A673 (cell line): ENCODE results near the gene YBX2. TPM values are rescaled to one million over a fixed set of nuclear protein-coding genes. Genes with fewer than 3 reads are reported as not detected.

Experiments used
- BruUV-seq: library from RNA; stranded (reverse); fragments of 400-500 nt; replicated peaks from 2 replicates; lab custom pipeline; 2021; lab: Mats Ljungman, UMichigan
- CTCF ChIA-PET: fragments of 300-600 bp; sonication (Branson Sonifier 250); formaldehyde crosslinking; loops from one replicate; lab custom pipeline; 2022; ENCODE audit warnings: antibody characterized with exemption; lab: Charles Lee
- POLR2A ChIA-PET: fragments of 300-600 bp; sonication (Branson Sonifier 250); formaldehyde crosslinking; loops from one replicate; lab custom pipeline; 2022; ENCODE audit warnings: antibody characterized with exemption; ENCODE audit not compliant: low non-redundant PET; lab: Charles Lee
- DNase-seq: peaks from one replicate; pipeline ENCODE4 v3.0.0-alpha.2; 2015; ENCODE audit warnings: low spot score
- H3K27ac ChIP-seq: fragments of 200-600 bp; sonication (generic); 2 replicates; pipeline ENCODE4 v1.5.1; 2016; ENCODE audit warnings: mixed run types, low read depth, mild to moderate bottlenecking, mixed read lengths, antibody characterized with exemption, low read length; ENCODE audit not compliant: poor library complexity, severe bottlenecking
- H3K27me3 ChIP-seq: fragments of 200-600 bp; sonication (generic); replicated peaks from 2 replicates; pipeline ENCODE4 v1.6.1; 2017; ENCODE audit warnings: mixed run types, low read depth, mild to moderate bottlenecking, mixed read lengths, antibody characterized with exemption, low read length; ENCODE audit not compliant: insufficient read depth, poor library complexity
- H3K36me3 ChIP-seq: fragments of 200-600 bp; sonication (generic); 2 replicates; pipeline ENCODE4 v1.6.1; 2016; ENCODE audit warnings: mixed run types, mild to moderate bottlenecking, mixed read lengths, antibody characterized with exemption, low read length; ENCODE audit not compliant: insufficient read depth, poor library complexity, severe bottlenecking
- H3K4me1 ChIP-seq: fragments of 200-600 bp; sonication (generic); 2 replicates; pipeline ENCODE4 v1.6.1; 2017; ENCODE audit warnings: mixed run types, mild to moderate bottlenecking, mixed read lengths, antibody characterized with exemption, low read length; ENCODE audit not compliant: insufficient read depth, poor library complexity, severe bottlenecking
- H3K4me3 ChIP-seq: fragments of 200-600 bp; sonication (generic); 2 replicates; pipeline ENCODE4 v1.5.1; 2016; ENCODE audit warnings: low read depth, mixed run types, mild to moderate bottlenecking, mixed read lengths, low read length; ENCODE audit not compliant: poor library complexity, severe bottlenecking
- H3K9me3 ChIP-seq: fragments of 200-600 bp; sonication (generic); 2 replicates; pipeline ENCODE4 v1.6.1; 2016; ENCODE audit warnings: mixed run types, low read depth, mild to moderate bottlenecking, mixed read lengths, antibody characterized with exemption, low read length; ENCODE audit not compliant: poor library complexity, severe bottlenecking
- EZH2 ChIP-seq: fragments of 200-600 bp; sonication (generic); IDR thresholded peaks from 2 replicates; pipeline ENCODE4 v1.6.1; 2017; ENCODE audit warnings: borderline replicate concordance, low read depth, mild to moderate bottlenecking, mixed read lengths, antibody characterized with exemption, low read length; ENCODE audit not compliant: poor library complexity, severe bottlenecking
- intact Hi-C: fragments of 100-400 bp; cut with micrococcal nuclease; formaldehyde crosslinking; loops from one replicate; pipeline ENCODE4 v1.10.0; 2022; ENCODE audit not compliant: unreplicated experiment
- total RNA-seq: library from RNA; stranded (reverse); gene quantifications from 2 replicates; pipeline ENCODE4 v1.2.3, GENCODE V29; 2021
- TF ChIP-seq, protein P1 (sequence below): fragments of 300-800, 200-600 bp; sonication (generic); conservative IDR thresholded peaks from 2 replicates; pipeline ENCODE4 v1.5.1; 2017; ENCODE audit warnings: low read depth, mild to moderate bottlenecking, antibody characterized with exemption, low read length, moderate library complexity, mixed read lengths

YBX2 gene
- total RNA-seq, 1 experiment from 2014 or later: 0.77 TPM

DNA sequence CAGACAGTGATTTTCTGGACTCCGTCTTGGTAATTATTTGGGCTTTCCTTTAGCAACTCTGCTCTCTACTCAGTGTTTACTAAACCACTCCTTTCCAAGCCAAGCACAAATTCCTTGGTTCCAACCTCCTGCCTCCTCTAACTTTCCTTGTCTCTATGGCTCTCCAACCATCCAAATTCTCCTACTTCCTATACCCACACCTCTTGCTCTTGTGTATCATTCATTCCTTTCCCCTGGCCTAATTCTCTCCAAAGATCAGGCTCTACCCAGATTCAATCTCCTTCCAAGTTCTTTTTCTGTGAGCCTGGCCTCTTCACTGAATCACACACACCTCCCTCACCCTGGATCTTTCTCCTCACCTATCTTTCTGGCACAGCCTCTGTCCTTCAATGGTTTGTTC lies 33.6 kb upstream of the YBX2 start:
- Histone ChIP-seq H3K9me3 (no peaks in the 10 kb centered on the region), H3K4me1 (peaks cover 19% of the 10 kb centered on the region), H3K4me3 (peak overlapping the region; percentile 92), H3K36me3 (peaks cover 33% of the 10 kb centered on the region), H3K27ac (peak overlapping the region; percentile 30), H3K27me3 (no peaks in the 10 kb centered on the region)
- intact Hi-C loops: no loop called here
- CTCF ChIA-PET: no interaction called here
- POLR2A ChIA-PET: no interaction called here
- BruUV-seq: no TSS peak
- no peak for DNase-seq
- TF ChIP-seq EZH2: no peak
- TF ChIP-seq, protein P1, sequence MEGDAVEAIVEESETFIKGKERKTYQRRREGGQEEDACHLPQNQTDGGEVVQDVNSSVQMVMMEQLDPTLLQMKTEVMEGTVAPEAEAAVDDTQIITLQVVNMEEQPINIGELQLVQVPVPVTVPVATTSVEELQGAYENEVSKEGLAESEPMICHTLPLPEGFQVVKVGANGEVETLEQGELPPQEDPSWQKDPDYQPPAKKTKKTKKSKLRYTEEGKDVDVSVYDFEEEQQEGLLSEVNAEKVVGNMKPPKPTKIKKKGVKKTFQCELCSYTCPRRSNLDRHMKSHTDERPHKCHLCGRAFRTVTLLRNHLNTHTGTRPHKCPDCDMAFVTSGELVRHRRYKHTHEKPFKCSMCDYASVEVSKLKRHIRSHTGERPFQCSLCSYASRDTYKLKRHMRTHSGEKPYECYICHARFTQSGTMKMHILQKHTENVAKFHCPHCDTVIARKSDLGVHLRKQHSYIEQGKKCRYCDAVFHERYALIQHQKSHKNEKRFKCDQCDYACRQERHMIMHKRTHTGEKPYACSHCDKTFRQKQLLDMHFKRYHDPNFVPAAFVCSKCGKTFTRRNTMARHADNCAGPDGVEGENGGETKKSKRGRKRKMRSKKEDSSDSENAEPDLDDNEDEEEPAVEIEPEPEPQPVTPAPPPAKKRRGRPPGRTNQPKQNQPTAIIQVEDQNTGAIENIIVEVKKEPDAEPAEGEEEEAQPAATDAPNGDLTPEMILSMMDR: no peak

DNA sequence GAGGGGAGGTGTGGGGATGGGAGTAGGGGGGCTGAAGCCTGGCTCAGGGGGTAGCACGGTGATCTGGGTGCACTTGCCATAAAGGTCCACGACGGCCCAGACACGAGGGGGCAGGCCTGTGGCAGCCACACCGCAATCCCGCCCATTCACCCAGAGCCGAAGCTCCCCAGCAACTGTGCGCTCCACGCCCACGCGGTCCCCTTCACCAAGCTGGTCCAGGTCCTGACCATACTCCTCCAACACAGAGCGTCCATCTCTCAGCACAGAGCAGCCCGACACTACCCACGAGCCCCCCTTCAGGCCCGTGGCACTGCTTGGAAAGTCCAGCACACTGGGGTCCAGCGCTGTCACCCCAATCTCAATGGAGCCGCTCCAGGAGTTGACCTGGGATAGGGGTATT lies 33.1 kb upstream of the YBX2 start:
- TF ChIP-seq EZH2: no peak
- TF ChIP-seq, protein P1: no peak
- POLR2A ChIA-PET: no interaction called here
- CTCF ChIA-PET: interaction anchor here (0.6 kb wide), 1 partner anchor 282 kb away, joined by 5 read pairs; no protein-coding TSS in a partner anchor
- no peaks in the 10 kb centered on the region for H3K27me3 ChIP-seq
- peaks cover 19% of the 10 kb centered on the region for H3K4me1 ChIP-seq
- H3K9me3 ChIP-seq: no peaks in the 10 kb centered on the region
- DNase-seq: no peak
- peaks cover 38% of the 10 kb centered on the region for H3K36me3 ChIP-seq
- H3K4me3 ChIP-seq: no peak overlapping the region
- intact Hi-C loops: no loop called here
- no peak overlapping the region for H3K27ac ChIP-seq
- BruUV-seq: no TSS peak

DNA sequence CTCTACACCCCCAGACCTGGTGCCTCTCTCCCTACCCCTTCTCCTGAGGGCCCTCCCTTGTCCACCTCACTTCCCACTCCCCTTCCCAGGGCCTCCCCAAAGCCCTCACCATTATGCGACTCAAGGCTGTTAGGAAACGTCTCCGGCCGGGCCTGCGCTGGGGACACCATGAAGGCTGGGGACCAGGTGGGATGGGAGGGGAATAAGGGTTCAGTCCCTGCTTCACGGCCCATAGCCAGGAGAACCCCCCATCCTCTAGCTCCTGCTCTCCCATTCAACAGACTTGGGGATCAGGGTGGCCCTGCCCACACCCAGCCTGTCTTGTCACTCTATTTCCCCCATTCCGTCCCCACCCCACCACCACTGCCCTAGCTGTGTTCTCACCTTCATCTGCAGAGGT lies 32.6 kb upstream of the YBX2 start:
- DNase-seq: no peak
- TF ChIP-seq EZH2: no peak
- TF ChIP-seq, protein P1: no peak
- H3K36me3 ChIP-seq: peaks cover 42% of the 10 kb centered on the region
- CTCF ChIA-PET: interaction anchor here (0.6 kb wide), 1 partner anchor 282 kb away, joined by 5 read pairs; no protein-coding TSS in a partner anchor
- H3K9me3 ChIP-seq: no peaks in the 10 kb centered on the region
- POLR2A ChIA-PET: no interaction called here
- intact Hi-C loops: no loop called here
- no TSS peak for BruUV-seq
- no peak overlapping the region for H3K27ac ChIP-seq
- H3K4me3 ChIP-seq: no peak overlapping the region
- peaks cover 19% of the 10 kb centered on the region for H3K4me1 ChIP-seq
- no peaks in the 10 kb centered on the region for H3K27me3 ChIP-seq
